Neural progenitor cell (in vitro differentiated cells): ENCODE measurements around the gene STAC.

Experiments used
- CTCF ChIP-seq: fragments of 200-600 bp; sonication (generic); IDR thresholded peaks from 2 replicates; pipeline ENCODE4 v1.5.1; 2017; ENCODE audit warnings: antibody characterized with exemption, mild to moderate bottlenecking
- EZH2 ChIP-seq: fragments of 200-600 bp; sonication (generic); IDR thresholded peaks from 2 replicates; pipeline ENCODE4 v1.6.1; 2017; ENCODE audit warnings: antibody characterized with exemption, mild to moderate bottlenecking, moderate library complexity
- EZH2phosphoT487 ChIP-seq: fragments of 200-600 bp; sonication (generic); IDR thresholded peaks from 2 replicates; pipeline ENCODE4 v1.6.1; 2017; ENCODE audit warnings: antibody characterized with exemption

DNA sequence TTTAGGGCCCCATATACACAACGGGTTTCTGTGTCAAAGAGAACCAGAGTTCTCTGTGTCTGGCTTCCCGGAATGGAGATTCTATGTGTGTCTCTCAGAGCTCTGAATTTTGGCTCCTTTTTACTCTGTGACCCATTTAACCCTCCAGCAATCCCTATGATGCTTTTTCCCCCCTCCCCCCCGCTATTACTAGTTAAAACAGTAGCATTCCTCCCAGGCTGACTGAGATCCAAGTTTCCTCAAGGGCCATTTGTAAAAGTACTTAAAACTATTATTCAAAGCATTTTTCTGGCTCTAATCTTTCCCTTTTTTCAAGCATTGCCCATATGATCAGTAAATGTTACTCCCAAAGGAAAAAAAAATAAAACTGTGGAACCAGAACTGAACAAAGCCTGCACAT lies 6.6 kb upstream of the STAC start:
- TF ChIP-seq CTCF (no peak), EZH2phosphoT487 (no peak), EZH2 (no peak)
